Medulla oblongata (tissue), 1 donor: ENCODE measurements around the gene SEMA3A.

Source experiments
- DNase-seq: peaks from one replicate; pipeline ENCODE4 v3.0.0-alpha.2; 2015; ENCODE audit errors: extremely low spot score

The SEMA3A gene

DNA sequence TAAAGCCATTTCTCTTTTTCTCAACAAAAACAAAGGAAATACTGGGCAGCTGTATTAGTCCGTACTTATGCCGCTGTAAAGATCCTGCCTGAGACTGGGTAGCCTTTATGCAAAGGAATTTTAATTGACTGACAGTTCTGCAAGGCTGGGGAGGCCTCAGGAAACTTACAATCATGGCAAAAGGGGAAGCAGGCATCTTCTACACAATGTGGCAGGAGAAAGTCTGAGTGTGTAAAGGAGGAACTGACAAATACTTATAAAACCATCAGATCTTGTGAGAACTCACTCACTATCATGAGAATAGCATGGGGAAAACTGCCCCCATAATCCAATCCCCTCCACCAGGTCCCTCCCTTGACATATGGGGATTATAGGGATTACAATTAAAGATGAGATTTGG, 264.3 kb downstream of the SEMA3A start:
- no peak for DNase-seq

DNA sequence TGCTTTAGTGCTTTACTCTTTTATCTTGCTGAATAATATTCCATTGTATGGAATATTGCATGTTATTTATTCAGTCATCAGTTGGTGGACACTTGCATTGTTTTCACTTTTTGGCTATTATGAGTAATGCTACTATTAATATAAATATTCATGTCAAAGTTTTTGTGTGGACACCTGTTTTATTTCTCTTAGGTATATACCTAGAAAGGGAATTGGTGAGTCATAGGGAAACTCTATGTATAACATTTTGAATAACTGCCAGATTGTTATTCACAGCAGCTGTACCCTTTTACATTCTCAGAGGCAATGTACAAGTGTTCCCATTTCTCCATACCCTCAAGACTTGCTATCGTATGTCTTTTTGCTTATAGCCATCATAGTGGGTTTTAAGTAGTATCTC, 268.7 kb downstream of the SEMA3A start:
- DNase-seq: no peak

DNA sequence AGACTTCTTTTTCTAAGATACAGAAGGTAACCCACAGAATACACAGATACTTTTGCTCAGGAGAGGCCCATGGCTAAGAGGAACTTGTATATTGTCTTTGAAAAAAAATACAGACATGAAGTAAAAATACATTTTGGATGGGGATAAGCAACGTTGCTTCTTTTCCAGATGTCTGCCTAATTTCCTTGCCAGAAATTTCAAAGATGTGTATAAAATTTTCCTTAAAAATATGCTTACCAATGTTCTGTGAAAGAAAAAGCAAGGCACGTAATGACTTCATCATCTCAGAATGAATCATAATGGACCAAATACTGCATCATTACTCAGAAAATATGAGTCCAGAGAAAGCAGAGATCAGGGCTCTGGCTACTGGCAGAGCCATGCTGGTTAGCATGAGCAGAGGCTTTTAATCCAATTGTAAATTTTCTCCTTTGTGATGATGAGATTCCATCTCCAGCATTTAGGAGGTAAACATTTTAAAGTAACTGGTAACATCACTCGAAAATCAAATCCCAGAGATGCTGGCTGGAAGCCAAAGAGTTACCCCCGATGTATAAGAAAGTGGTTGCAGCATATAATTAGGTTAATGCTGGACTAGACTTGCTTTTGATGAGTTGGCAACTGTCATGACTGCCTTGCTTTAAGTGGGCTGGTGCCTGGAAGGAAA, 272.5 kb downstream of the SEMA3A start:
- no peak for DNase-seq

DNA sequence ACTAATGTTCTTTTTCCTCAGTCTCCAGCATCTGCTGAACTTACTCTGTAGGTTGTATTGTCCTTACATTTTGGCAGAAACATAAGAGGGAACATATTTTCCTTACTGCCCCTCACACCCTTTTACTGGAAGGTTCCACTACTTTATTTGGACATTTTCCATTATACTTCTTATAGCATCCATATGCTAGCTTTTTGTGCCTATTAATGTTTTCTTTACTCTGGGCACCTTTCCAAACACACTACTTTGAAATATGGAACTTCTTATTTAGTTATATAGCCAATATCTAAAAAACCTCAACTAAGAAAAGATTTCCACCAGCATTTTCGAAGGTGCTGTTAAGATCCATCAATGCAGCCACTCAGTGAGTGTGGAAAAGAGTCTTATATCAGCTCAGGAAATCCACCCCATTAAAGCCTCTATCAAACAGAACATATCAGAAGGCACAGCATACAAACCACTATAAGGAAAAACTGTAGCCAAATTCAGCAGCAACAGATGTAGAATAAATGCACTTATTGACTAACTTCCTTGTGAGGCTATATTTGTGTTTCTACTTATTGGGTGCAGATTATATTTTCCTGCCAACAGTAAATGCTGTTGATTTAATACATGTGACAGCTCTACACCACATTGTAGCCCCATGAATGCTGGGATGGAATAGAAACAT, 273.2 kb downstream of the SEMA3A start:
- no peak for DNase-seq

DNA sequence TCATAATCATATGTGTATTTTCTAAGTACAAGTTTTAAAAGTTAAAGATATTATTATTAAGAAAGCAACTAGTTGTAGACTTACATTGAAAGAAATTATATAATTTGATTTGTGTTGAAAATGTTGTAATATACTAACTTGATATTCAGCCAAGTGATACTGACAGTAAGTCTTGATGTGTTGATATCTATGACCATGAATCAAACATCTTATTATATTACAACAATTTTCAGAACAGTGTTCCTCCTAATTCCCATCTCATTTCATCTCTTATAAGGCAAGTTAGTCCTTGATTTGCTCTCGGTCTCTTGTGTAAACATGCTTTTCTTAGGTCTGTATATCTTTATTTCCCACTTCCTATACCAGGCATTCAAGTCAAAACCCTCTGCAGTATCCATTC, 276.4 kb downstream of the SEMA3A start:
- DNase-seq: no peak

DNA sequence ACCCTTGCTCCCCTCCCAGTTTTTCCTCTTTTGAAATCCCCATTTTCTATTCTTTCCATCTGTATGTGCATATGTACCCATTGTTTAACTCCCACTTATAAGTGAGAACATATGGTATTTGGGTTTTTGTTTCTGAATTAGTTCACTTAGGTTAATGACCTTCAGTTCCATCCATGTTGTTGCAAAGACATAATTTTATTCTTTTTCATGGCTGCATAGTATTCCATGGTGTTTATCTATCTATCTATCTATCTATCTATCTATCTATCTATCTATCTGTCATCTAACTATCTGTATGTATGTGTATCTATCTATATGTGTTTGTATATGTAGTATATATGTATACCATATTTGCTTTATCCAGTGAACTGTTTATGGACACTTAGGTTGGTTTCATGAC, 281.4 kb downstream of the SEMA3A start:
- no peak for DNase-seq

DNA sequence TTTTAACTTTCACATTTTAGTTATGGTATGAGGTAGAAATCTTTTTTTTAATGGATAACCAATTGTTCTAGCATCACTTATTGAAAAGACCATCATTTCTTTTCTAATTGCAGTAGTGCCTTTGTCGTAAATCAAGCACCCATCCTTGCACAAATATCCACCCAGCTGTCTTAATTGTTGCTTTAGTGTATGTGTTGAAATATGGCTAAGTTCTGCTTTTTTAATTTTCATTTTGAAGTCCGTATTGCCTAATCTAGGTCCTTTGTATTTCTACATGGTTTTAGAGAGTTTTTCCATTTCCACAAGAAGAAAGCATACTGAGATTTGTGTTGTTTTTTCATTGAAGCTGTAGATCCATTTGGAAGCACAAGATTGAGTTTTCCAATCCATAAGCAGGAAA, 286.1 kb downstream of the SEMA3A start:
- DNase-seq: no peak
